ENCODE results near the gene ABLIM2. TPM values are rescaled to one million over a fixed set of nuclear protein-coding genes. Genes with fewer than 3 reads are reported as not detected.

ABLIM2 gene
- total and polyA plus RNA-seq, 2 experiments from 2014 or later = 1.5 to 4.3 TPM

GRCh38 chr4:7943211-7943610 is 215.4 kb downstream of the ABLIM2 start:
- Histone ChIP-seq H3K27me3 (ENCODE audit: insufficient read depth) (no peaks in the 10 kb centered on the region), H3K4me3 (no peak overlapping the region), H3K79me2 (replicated peaks; ENCODE audit: insufficient read depth) (peaks cover 3% of the 10 kb centered on the region; the same call in 1 of the 2 replicates), H3K4me2 (no peak overlapping the region), H4K20me1 (replicated peaks; ENCODE audit: insufficient read depth) (no peaks in the 10 kb centered on the region), H3K9me2 (ENCODE audit: insufficient read depth) (no peaks in the 10 kb centered on the region), H3F3A (replicated peaks; ENCODE audit: low read depth) (peaks cover 4% of the 10 kb centered on the region; the same call in 1 of the 2 replicates), H3K27ac (ENCODE audit: low read depth) (no peak overlapping the region), H2AFZ (no peak overlapping the region), H3K4me1 (ENCODE audit: insufficient read depth) (peaks cover 14% of the 10 kb centered on the region), H3K36me3 (ENCODE audit: insufficient read depth) (no peaks in the 10 kb centered on the region)
- DNase-seq (ENCODE audit: low spot score) (no peak), ATAC-seq (no peak)
- no peaks in the 10 kb centered on the region for H3K36me3 Mint-ChIP-seq (ENCODE audit: low read depth)
- TF ChIP-seq POLR2AphosphoS5 (IDR thresholded peaks at IDR 0.05; ENCODE audit: low read depth) (no peak), ZNF114 (CRISPR knock-in tag; IDR thresholded peaks at IDR 0.05) (no peak), CREB1 (CRISPR knock-in tag; IDR thresholded peaks at IDR 0.05; ENCODE audit: low read depth) (no peak), STAT1 (IDR thresholded peaks at IDR 0.05; ENCODE audit: unreplicated experiment) (no peak), NANOG (IDR thresholded peaks at IDR 0.05; ENCODE audit: borderline replicate concordance) (no peak), EZH2 (IDR thresholded peaks at IDR 0.05; ENCODE audit: low read depth, unreplicated experiment) (no peak), CTCF (conservative IDR thresholded peaks at IDR 0.05; ENCODE audit: low read depth in 2 of 2) (no peak), REST (IDR thresholded peaks at IDR 0.05; ENCODE audit: unreplicated experiment) (no peak), EZH2phosphoT487 (IDR thresholded peaks at IDR 0.05; ENCODE audit: unreplicated experiment) (no peak), ZNF331 (CRISPR knock-in tag; IDR thresholded peaks at IDR 0.05; ENCODE audit: low read depth) (no peak), JUNB (IDR thresholded peaks at IDR 0.05; ENCODE audit: unreplicated experiment) (no peak)
- TF ChIP-seq, protein P1, sequence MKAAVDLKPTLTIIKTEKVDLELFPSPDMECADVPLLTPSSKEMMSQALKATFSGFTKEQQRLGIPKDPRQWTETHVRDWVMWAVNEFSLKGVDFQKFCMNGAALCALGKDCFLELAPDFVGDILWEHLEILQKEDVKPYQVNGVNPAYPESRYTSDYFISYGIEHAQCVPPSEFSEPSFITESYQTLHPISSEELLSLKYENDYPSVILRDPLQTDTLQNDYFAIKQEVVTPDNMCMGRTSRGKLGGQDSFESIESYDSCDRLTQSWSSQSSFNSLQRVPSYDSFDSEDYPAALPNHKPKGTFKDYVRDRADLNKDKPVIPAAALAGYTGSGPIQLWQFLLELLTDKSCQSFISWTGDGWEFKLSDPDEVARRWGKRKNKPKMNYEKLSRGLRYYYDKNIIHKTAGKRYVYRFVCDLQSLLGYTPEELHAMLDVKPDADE (IDR thresholded peaks at IDR 0.05) = no peak
- TF ChIP-seq, protein P2, sequence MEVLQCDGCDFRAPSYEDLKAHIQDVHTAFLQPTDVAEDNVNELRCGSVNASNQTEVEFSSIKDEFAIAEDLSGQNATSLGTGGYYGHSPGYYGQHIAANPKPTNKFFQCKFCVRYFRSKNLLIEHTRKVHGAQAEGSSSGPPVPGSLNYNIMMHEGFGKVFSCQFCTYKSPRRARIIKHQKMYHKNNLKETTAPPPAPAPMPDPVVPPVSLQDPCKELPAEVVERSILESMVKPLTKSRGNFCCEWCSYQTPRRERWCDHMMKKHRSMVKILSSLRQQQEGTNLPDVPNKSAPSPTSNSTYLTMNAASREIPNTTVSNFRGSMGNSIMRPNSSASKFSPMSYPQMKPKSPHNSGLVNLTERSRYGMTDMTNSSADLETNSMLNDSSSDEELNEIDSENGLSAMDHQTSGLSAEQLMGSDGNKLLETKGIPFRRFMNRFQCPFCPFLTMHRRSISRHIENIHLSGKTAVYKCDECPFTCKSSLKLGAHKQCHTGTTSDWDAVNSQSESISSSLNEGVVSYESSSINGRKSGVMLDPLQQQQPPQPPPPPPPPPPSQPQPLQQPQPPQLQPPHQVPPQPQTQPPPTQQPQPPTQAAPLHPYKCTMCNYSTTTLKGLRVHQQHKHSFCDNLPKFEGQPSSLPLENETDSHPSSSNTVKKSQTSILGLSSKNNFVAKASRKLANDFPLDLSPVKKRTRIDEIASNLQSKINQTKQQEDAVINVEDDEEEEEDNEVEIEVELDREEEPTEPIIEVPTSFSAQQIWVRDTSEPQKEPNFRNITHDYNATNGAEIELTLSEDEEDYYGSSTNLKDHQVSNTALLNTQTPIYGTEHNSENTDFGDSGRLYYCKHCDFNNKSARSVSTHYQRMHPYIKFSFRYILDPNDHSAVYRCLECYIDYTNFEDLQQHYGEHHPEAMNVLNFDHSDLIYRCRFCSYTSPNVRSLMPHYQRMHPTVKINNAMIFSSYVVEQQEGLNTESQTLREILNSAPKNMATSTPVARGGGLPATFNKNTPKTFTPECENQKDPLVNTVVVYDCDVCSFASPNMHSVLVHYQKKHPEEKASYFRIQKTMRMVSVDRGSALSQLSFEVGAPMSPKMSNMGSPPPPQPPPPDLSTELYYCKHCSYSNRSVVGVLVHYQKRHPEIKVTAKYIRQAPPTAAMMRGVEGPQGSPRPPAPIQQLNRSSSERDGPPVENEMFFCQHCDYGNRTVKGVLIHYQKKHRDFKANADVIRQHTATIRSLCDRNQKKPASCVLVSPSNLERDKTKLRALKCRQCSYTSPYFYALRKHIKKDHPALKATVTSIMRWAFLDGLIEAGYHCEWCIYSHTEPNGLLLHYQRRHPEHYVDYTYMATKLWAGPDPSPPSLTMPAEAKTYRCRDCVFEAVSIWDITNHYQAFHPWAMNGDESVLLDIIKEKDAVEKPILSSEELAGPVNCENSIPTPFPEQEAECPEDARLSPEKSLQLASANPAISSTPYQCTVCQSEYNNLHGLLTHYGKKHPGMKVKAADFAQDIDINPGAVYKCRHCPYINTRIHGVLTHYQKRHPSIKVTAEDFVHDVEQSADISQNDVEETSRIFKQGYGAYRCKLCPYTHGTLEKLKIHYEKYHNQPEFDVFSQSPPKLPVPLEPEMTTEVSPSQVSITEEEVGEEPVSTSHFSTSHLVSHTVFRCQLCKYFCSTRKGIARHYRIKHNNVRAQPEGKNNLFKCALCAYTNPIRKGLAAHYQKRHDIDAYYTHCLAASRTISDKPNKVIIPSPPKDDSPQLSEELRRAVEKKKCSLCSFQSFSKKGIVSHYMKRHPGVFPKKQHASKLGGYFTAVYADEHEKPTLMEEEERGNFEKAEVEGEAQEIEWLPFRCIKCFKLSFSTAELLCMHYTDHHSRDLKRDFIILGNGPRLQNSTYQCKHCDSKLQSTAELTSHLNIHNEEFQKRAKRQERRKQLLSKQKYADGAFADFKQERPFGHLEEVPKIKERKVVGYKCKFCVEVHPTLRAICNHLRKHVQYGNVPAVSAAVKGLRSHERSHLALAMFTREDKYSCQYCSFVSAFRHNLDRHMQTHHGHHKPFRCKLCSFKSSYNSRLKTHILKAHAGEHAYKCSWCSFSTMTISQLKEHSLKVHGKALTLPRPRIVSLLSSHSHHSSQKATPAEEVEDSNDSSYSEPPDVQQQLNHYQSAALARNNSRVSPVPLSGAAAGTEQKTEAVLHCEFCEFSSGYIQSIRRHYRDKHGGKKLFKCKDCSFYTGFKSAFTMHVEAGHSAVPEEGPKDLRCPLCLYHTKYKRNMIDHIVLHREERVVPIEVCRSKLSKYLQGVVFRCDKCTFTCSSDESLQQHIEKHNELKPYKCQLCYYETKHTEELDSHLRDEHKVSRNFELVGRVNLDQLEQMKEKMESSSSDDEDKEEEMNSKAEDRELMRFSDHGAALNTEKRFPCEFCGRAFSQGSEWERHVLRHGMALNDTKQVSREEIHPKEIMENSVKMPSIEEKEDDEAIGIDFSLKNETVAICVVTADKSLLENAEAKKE (CRISPR knock-in tag; IDR thresholded peaks at IDR 0.05) = no peak
- peaks cover 26% of the 10 kb centered on the region for H3K4me1 Mint-ChIP-seq
- peaks cover 17% of the 10 kb centered on the region for H3K27me3 Mint-ChIP-seq (ENCODE audit: insufficient read depth, low read depth, poor library complexity)
- H3K9me3 Mint-ChIP-seq = no peaks in the 10 kb centered on the region
- no peak overlapping the region for H3K27ac Mint-ChIP-seq
- H3K4me3 Mint-ChIP-seq = no peak overlapping the region
